DMS53 treated with DMSO at 0.1 percent for 48 hours (cell line): ENCODE data around the gene PPP3CA.

Experiments used
- DNase-seq: peaks from one replicate; lab custom pipeline; 2025; ENCODE audit not compliant: unreplicated experiment; lab: John Stamatoyannopoulos, UW

PPP3CA gene

GRCh38 chr4:101347267-101347556 is at the start of gene PPP3CA:
Gene PPP3CA, minus strand, starts transcription at chr4:101347526.
- DNase-seq = peak; percentile 60

DNA sequence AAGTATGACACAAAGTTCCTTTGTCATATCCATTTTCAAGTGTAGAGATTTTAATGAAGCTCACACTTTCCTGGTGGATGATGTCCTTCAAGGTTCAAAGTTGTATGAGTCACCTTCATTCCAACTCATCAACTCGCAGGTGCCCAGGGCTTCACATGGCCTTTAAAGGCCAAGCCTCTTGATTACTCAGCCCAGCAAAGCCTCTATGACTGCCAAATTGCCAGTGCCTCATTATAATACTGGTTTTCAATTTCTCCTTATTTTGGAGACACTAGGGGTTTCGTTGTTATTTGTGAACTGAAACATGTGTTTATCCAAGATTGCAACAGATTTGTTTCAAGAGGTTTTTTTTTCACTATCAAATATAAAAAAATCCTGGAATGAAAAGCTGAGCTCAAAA is 45.9 kb upstream of the PPP3CA start:
- DNase-seq = peak; percentile 36

DNA sequence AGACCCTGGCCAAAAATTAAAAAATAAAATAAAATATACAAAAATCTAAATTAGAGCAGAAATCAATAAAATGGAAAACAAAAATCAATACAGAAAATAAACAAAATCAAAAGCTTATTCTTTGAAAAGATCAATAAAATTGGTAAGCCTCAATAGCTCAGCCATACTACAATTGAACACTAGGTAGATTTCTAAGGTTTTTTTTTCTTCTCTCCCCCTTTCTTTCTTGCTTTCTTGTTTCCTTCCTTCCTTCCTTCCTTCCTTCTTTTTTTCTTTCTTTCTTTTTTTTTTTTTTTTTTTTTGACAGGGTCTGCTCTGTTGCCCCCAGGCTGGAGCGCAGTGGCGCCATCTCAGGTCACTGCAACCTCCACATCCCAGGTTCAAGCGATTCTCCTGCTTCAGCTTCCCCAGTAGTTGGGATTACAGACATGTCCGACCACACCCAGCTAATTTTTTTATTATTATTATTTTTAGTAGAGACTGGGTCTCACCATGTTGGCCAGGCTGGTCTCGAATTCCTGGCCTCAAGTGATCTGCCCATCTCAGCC is 23.4 kb upstream of the PPP3CA start:
- no peak for DNase-seq

DNA sequence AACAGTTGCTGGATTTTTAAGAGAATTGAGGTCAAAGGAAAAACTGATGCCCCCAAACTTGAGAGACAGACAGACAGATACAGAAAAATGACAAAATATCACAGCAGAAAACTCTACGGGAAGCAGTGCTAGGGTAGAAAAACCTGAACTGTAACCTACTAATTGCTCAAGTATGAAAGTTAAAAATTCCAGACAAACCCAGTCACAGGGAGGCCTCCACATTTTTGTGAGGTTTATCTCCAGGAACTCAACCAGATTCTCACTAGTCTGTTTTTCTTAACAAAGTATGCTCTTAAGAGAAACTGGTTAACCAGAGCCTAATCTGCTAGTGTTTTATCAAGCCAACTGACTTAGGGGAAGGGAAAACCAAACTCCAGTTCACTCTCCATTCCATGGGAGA is 19.9 kb upstream of the PPP3CA start:
- no peak for DNase-seq

DNA sequence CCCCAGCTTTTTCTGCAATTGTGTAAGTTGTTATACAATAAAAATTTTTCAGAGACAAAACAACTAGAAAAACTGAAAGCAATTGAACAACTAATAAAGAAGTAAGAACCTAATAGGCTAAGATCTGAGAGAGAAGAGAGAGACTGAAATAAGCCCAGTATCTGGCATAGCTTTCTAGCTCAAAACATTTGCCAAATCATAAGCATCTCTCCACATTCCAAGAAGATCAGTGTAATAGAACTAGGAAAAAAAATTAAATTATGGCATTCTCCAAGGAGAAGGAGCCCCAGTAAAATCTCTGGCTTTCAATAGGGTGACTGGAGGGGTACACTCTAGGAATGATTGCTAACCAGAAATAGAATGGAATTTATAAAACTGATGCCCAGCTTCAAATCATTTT is 19.0 kb upstream of the PPP3CA start:
- DNase-seq = no peak

- no peak for DNase-seq
Observed at GRCh38 chr4:101357751-101358150, 10.4 kb upstream of the PPP3CA start.

GRCh38 chr4:101356928-101357327 is 9.6 kb upstream of the PPP3CA start:
- no peak for DNase-seq

DNA sequence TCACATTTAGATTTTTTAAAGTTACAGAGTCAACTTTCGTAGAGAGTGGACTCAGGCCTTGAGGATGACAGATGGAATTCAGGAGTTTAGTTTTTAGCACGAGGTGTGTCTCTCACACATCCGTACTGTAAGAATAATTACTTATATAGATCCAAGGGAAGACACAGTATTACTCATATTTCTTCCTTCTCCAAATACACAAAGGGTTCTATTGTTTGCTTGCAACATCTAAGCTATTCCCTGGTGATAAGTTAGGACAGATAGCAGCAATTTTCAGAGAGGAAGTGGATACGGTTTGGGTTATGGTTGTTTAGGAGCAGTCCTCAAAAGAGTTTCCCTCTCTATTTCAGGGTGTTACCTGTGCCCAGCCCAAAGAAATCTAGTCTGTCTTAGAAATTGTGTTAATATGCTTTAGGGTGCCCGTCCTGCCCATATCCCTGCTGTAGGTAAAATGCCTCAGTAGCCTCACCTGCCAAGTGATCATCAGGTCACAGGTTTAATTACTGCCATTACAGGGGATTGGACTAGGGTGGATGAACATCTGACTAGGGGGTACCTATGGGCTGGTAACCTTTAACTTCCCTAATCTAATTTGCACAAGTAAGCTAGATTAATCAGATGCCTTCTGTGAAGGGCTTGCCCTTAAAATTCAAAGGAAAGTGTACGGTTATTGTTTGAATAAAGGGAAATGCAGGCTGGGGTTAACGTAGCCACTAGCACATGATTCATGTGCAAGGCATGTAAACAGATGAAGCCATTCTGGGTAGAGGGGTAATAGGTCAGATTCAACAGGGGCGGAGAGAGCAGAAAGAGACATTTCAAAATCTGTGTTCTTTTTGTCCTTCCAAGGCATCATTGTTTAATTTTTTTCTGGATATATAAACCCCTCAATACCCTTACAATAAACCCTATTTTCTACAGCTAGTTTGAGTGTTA is 8.7 kb upstream of the PPP3CA start:
- DNase-seq = no peak

DNA sequence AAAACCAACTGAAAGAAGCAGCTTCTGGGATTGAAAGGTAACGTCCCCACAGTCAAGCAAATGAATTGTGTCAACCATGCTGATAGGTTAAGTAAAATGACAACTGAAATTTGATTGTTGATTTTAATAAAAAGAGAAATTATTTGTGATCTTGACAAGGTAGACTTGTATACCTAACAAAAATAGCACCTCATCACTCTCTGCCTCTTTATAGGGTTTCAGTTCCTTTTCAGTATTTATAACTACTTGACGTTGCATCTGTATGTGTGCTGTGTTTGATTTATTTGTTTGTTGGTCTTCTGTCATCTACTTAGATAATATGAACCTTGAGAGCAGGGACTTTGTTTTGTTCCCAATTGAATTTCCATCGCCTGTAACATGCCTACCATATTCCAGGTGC is 7.9 kb upstream of the PPP3CA start:
- DNase-seq = no peak

GRCh38 chr4:101349801-101350064 is 2.4 kb upstream of the PPP3CA start:
- no peak for DNase-seq

DNA sequence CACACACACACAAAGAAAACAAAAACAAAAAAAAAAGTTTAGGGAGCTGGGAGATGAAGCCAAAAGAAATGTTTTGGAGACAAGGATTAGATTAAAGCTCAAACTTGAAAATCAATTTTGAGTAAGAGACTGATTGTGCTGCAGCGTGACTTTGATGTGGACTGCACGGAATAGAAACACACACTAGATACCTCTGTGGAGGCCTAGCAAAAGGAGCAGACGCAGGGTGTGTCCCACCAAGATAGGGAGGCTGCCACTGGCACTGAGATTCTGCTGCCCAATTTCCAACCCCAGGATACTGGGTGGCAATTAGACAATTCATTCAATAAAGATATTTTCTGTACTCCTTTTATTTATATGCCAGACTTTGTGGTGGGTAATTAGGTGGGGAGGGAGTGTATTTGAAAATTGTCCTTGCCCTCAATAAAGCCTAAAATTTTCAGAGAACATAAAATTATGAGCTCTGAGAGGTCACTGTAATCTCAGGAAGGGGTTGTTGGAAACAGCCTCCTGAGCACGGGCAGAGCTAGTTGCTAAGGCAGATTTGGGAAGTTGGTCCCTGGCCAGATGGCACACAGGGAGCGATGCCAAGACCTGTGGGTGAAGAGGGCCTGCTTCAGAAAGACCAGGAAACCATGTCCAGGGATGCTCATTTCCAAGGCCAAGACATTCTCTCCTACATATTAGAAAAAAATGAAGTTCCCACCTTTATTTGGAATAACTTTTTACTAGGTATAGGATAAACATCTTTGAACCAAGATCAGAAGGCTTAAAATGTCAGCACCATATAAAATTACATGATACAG is 1.9 kb upstream of the PPP3CA start:
- no peak for DNase-seq

- no peak for DNase-seq
Observed at GRCh38 chr4:101348367-101348827, 1.1 kb upstream of the PPP3CA start.

DNA sequence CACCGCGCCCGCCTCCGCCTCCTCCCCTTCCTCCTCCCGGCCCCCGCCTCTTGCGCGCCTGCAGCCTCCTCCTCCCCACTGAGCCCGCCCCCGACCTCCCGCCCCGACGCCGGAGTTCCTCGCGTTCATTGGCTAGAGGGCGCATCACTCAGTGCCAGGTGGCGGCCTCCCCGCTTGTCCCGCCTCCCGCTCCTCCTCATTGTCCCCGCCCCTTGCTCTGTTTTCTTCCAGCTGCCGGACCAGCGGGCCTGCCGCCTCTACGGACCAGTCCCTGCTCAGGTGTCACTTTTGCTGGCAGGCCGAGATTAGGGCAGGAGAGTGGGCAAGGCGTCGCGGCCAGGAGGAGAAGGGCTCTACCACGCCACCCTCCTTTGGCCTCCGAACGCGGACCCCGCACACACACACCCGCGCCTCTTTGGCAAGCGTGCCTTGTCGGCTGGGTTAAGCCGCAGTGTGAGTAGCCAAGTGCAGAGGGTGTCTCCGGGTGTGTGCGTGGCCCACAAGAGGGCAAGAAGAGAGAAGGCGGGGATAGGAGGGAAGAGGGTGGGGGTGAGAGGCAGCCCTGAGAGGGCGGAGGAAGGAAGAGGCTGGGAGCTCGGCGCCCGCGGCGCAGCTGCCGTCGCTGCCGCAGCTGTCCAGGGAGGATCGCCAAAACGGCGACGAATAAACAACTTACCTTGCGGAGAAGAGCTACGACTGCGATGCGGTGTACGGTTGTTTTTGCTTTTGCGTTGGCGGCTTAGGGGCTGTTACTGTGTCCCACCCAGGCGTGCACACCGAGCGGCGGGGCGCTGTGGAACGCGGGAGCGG is 436 bp upstream of the PPP3CA start:
- DNase-seq = peak; percentile 69

GRCh38 chr4:101346351-101347266 is 717 bp downstream of the PPP3CA start:
- peak; percentile 50 for DNase-seq

- no peak for DNase-seq
Observed at GRCh38 chr4:101345596-101346350, 1.6 kb downstream of the PPP3CA start.

GRCh38 chr4:101345271-101345595 is 2.1 kb downstream of the PPP3CA start:
- no peak for DNase-seq

DNA sequence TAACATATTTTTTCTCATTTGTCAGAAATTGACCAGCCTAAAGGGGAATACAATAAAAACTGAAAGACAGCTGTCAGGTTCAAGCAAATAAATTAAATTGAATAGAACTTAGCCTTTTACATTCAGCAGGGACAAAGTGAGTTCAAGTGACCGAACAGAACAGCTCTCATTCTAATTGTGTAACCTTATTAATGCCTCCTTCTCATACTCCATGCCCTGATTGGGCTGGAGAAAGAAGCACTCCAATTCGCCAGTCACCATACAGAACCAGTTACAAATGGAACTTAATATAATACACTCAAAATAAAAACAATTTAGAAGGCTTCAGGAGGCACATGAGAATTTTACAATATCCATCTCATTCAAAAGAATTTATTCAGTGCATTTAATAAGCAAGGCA is 8.0 kb downstream of the PPP3CA start:
- DNase-seq = no peak

GRCh38 chr4:101337688-101338087 is 9.6 kb downstream of the PPP3CA start:
- no peak for DNase-seq

- no peak for DNase-seq
Observed at GRCh38 chr4:101334963-101335572, 12.3 kb downstream of the PPP3CA start.
